ENCODE data around the gene PRKACA.
"Not testable (repeated sequence)": the region's sequence is repeated elsewhere in the genome, so short reads cannot be mapped to it uniquely, and the experiment has no call there.

- not testable (repeated sequence) for TF ChIP-seq CTCF (IDR thresholded peaks at IDR 0.05); EP300 (IDR thresholded peaks at IDR 0.05; ENCODE audit: low read depth); POLR2AphosphoS5 (IDR thresholded peaks at IDR 0.05); POLR2A (IDR thresholded peaks at IDR 0.05)
Observed at GRCh38 chr19:14047866-14048265, 69.7 kb downstream of the PRKACA start.
